NCI-H187 (cell line): ENCODE results near the gene ADAMTS2.

ENCODE experiments used
- DNase-seq, 2 experiments: peaks; one replicate each; lab custom pipeline; 2025; lab: John Stamatoyannopoulos, UW

Gene ADAMTS2

DNA sequence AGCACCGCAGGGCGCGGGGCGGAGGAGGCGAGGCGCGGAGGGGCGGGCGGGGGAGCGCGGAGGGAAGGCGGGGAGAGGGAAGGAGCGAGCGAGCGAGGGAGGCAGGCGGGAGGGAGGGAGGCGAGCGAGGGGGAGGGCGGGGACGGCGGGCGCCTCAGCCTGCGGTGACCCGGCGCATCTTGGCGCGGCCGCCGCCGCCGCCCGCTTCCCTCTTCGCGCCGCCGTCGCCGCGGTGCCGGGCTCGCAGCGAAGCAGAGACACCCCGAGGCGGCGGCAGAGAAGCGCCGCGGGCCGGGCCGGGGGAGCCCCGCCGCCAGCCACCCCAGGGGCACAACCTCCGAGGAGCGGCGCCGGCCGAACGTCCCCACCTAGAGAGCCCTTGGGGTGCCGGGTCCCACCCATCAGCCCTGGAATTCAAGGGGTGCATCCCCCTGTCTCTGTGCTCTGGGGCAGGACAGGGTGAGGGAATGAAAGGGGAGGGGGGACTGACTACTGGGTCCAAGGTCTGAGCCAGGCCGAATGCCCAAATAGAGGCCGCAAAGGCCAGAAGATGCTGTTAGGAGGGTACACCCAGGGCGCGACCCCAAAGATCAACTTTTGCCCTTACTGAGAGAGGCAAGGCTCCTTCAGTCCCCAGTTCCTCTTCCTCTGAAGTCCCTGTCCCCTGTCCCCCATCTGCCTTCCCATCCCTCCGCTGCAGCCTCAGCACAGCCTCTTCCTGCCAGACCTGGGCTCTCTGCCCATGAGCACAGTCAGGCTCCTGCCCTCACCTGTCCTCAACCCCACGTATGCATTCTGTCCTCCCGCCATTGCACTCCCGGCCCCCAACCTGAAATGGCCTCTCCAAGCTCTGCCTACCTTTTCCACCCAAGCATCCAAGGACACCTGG is at the start of gene ADAMTS2:
TSS of gene ADAMTS2 (minus strand) at position 29 of the 889 bp plus-strand sequence. CDS start 133 bp downstream, outside the sequence.
- no peak for DNase-seq

DNA sequence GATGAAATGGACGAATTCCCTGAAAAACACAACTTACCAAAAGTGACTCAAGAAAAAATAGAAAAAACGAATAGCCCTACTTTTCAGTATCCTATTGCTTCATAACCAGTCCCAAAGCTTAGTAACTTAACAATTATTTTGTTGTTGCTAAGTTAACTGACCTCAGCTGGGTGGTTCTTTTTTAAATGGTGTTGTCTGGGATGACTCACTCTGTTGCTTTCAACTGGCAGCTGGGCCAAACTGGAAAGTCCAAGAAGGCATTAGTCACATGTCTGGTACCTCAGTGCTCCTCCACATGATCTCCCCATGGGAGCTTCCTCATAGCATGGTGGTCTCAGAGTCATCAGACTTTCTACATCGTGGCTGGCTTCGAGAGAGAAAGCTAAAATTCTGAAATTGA is 47.8 kb upstream of the ADAMTS2 start:
- no peak for DNase-seq

DNA sequence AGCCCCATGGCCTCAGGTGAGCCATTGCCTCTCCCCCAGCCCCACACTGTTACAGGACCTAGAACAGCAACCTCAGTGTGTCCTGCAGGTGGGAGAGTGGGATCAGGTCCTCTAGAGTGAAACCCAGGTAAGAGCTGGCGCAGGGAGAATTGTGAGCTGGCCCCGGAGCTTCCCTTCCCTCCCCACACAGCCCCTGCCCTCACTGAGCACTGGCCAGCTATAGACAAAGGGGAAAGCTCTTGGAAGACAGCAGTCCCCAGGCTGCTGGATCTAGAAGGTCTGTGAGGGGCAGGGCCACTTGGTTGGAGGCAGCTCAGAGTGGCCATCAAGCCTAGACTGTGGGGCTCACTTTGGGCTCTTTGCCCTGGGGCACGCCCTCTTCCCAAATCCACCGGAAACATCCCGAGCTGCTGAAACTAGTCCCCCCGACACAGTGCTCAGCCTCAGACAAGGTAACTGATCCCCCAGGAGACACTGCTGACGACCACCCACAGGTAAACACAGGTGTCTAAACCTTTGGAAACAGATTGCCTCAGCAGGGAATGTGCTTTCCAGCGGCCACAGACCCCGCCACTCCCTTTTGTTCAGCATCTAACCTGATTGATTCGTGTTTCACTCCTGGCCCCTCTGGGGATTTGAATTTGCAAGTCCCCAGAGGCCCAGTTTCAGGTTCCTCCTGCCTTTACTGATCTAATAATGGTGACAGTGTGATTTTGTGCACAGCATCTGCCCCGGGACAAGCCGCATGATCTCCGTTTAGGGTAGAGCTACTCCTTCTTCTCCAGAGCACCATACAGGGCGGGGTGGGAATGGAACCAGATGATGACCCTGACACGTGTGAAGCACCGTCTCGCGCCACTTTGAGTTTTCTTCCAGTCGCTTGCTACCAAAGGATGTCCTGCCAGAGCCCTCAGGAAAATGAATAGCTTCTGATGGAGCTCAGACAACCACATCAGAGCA is 42.2 kb upstream of the ADAMTS2 start:
- DNase-seq, result no peak

DNA sequence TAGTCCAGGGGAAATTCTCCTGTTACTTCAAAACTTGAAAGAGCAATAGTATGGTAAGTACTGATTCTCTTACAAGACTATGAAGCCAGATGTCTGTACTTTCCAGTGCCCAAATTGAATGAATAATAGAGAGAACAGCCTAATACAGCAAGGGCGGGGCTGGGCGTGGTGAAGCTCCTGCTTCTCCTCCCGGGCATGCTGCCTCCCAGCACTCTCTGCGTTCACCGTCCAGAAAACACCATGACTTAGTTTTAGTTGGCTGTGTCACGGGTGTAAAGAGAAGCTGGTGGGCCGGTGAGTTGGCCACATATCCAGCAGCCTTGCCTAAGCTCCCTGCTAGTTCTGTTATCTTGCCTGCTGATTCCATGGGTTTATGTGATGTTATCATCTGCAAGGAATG is 40.7 kb upstream of the ADAMTS2 start:
- no peak for DNase-seq

DNA sequence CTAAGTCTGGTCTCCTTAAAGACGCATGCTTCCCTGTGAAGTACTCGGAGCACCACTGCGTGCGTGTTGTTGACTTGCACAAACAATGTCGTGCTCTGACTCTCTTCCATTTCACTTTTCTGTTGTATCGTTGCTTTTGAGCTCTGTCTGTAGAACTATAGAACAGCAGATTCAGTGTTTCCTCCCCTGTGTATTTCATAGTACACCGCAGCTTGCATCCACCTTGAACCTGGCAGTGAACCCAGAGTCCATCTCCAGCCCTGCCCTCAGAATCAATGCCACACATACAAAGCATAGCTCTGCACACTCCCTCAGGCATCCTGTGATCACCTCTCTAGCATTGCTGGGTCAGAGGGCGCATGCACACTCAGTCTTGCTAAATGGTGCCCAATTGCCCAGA is 37.2 kb upstream of the ADAMTS2 start:
- DNase-seq, result no peak

DNA sequence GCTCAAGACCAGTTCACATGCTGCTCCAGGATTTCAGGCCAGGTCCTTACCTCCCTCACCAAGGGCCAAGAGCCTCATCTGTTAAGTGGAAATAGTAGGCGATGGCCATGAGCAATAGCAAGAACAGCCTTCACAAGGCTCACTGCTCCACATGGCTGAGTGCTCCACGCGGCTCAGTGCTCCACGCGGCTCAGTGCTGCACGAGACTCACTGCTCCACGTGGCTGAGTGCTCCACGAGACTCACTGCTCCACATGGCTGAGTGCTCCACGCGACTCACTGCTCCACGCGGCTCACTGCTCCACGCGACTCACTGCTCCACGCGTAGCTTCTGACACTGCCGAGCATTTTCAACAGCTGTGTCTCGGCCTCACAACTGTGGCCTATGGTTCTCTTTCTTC is 36.4 kb upstream of the ADAMTS2 start:
- no peak for DNase-seq

DNA sequence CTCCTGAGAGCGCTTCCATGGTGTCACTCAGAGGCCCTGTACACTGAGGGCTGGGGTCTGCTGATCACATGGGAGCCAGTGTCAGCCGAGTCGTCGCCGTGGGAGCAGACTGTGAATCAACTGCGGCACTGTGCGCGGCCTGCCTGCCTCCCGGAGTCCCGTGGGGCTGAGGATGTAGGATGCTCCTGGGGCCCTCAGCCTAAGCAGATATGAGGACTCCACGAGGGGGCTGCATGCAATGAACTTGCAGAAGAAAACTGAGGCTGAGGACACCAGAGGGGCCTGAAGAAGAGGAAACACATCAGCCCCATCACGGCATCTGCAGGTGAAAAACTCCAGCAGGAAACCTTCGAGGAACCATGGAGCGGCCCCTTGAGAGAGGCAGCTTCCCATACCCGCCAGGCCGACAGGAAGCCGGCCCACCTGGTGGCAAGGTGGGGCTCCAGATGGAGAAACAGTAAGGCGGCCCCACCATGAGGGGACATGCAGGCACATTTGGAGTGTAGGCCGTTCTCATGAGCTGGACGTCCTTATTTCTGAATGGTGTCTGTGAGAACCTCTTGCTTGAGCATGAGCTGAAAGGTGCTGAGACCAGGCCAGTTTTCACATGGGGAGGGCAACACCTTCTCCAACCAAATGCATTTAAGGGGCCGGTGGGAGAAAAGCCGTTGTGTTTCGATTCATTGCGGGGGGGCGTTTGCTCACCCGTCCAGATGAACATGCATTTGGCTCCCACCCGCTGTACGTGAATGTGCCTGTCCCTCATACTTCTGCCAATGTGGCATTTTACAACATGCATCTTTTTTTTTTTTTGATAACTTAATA is 35.2 kb upstream of the ADAMTS2 start:
- no peak for DNase-seq

DNA sequence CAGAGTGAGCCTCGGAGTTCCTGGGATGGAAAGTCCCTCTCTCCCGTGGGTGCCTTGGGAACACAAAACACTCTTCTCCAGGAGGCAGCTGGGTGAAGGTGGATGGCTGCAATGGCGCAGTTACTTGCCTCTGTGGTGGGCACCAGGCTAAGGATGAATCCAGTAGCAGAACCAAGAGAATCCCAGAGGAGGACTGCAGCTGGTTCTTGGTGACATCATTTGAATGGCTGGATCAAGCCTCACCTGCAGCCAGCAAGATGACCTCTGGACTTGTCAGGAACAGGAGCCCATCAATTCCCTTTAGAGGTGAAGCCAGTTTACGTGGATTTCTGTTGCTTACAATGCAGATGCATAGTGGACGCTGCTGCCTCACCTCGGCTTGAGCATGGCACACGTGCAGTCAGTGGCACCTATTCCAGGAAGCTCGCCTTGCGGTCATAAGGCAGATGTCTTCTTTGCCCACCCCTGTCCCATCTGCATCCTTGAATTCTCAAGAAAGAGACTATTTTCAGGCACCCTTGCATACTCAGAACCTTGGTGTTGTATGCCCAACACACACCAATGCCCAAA is 34.1 kb upstream of the ADAMTS2 start:
- DNase-seq, result no peak

DNA sequence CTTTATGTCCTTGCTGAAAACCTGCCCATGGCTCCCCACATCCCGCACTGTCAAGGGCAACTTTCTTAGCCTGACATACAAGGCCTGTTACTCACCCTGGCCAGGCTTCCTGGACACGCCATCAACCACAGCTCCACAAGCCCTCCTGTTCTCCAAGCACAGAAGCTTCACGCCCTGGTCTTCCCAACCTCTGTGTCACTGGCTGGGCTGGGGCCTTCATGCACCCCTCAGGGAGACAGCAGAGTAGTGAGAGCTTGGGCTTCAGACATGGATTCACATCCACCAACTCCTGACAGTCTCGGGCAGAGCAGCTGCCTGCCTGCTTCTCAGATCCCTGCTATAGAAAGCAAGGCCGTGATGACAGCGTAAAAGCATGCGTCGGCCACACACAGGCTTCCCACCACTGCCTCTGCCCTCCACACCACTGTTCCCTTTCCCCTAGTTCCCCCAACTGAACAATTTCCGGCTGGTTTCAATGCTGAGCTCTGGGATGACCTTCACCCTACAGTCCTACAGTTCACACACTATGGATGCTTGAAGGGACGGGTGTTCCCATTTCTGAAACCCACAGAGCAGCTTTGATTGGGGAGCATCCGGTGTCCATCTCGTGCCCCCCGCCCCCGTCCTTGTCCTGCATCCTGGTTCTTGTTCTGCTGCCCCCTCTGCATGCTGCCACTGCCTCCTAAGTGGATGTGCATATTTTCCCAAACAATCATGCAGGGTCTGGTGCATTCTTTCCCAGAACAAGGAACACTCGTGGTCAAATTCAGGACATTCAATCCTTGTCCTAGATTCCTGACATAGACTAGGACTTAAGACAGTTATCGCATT is 33.4 kb upstream of the ADAMTS2 start:
- no peak for DNase-seq

DNA sequence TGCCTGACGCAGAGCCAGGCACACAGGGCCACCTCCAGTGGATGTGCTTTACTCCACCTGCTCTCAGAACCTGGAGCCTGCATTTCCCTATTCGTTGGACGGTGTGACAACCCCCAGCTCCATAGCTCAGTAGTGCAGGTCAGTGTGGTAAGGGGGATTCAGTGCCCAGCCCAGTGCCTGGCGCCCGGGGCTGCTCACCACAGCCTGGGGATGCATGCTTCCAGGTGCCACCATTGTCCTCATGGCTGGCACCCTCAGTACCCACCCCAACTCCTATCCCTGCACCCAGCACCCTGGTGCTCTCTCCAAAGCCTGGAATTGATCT is 32.8 kb upstream of the ADAMTS2 start:
- DNase-seq, result no peak

DNA sequence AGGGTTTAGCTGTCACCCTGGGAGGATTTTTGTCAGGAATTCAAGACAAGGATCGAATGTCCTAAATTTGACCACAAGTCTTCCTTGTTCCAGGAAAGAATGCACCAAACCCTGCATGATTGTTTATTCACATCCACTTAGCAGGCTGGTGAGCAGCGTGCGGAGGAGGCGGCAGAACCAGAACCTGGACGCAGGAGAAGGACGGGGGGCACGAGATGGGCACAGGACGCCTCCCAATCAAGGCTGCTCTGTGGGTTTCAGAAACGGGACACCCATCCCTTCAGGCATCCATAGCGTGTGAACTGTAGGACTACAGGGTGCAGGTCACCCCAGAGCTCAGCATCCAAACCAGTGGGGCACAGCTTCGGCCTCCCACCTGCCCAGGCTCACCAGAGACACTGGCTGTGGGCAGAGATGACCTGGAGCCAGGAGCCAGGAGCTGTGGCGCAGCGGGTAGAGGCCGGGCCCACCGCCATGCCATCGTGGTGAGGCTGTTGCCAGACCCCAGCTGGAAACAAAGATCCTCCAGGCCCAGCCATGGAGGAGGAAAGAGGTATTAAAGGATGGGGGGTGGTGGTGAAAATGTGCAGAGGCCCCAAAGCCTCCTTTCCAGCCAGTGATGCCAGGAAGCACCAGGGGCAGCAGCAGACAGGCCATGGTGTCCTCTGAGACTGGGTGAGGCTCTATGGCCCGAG is 32.3 kb upstream of the ADAMTS2 start:
- no peak for DNase-seq

DNA sequence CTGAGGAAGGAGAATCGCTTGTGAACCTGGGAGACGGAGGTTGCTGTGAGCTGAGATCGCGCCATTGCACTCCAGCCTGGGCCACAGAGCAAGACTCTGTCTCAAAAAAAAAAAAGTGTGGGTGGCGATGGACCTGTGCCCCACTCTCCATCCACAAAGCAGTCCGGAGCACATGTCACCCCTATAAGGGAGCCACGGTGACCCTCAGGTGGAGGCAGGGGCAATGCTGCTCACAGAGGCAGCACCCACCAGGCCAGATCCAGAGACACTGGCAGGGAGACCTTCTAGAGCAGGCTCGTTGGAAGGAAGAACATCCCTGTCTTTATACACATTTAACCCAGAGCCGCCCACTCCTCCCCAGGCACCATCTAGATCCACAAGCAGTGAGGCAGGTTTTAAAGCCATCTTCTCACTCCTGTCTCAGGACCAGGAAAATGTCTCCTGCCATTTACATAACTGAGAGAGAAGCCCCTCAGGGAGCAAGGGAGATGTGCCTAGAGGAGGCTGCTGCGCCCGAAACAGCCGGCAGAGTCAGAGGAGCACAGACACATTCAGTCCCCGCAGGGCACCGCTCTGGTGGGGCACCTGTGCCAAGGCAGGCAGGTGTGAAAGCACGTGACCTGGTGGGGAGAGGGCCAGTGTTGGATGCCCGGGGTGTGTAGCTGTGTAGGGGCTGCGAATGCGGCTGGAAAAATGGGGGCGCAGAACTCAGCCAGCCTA is 31.6 kb upstream of the ADAMTS2 start:
- DNase-seq, result no peak

DNA sequence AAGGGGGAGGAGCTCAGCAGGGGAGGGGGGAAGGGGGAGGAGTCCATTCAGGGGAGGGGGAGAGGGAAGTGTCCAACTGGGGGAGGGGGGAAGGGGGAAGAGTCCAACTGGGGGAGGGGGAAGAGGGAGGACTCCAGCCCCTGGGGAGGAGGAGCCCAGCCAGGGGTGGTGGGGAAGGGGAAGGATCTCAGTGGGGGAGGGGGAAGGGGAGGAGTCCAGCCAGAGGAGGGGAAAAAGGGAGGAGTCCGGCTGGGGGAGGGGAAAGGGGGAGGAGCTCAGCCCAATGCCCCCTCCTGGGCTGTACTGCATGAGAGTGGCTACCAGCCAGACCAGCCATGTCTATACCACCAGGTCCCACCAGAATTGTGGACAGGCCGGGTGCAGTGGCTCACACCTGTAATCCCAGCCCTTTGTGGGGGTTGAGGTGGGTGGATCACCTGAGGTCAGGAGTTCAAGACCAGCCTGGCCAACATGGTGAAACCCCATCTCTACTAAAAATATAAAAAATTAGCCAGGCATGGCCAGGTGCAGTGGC is 30.6 kb upstream of the ADAMTS2 start:
- no peak for DNase-seq

DNA sequence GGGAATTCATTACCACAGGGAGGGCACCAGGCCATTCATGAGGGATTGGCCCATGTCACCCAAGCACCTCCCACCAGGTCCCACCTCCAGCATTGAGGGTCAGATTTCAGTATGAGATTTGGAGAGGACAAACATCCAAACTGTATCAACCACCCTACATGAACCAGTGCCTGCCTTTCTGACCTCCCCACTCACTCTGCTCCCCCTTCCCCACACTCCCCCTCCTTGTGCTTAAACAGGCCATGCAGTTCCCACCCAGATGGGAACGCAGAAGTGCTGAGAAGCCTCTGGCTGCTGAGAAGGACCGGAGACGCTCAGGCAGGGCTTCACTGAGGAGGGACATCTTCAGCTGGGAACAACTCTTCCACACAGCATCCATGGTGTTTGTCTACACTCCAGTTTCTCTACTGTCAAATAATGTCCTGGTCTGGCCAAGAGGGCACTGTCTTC is 30.0 kb upstream of the ADAMTS2 start:
- DNase-seq, result no peak

DNA sequence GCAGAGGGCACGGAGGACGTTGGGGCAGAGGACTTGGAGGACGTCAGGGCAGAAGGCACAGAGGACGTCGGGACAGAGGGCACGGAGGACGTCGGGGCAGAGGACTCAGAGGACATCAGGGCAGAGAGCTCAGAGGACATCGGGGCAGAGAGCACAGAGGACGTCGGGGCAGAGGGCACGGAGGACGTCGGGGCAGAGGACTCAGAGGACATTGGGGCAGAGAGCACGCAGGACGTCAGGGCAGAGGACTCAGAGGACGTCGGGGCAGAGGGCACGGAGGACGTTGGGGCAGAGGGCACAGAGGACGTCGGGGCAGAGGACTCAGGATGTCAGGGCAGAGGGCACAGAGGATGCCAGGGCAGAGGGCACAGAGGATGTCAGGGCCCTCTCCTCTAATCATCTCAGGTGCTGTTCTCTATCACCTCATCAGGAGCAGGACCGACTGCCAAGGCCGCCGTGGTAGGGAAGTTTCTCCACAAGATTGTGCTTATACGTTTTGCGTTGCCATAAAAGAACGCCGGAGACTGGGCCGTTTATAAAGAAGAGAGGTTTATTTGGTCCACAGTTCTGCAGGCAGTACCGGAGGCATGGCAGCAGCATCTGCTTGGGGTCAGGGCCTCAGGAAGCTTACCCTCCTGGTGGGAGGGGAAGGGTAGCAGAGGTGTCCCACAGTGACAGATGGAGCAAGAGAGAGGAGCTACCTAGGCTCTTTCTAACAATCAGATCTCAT is 29.4 kb upstream of the ADAMTS2 start:
- DNase-seq, result no peak

DNA sequence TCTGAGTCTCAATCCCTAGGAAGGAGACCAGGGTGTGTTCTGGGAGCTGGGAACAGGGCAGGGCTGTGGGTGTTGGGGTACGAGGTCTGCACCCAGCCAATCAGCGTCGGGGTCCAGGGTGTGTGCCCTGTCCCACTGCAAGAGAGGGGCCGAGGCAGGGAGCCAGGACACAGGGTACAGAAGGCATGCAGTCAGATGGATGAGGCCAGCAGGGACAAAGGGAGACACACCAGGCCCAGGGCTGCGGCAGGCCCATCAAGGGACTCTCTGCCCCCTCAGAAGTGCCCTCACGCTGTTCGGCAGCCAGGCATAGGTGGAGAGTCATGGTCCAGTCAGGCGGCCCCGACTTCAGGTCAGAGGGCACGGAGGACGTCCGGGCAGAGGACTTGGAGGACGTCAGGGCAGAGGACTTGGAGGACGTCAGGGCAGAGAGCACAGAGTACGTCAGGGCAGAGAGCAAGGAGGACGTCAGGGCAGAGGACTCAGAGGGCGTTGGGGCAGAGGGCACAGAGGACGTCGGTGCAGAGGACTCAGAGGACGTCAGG is 28.8 kb upstream of the ADAMTS2 start:
- no peak for DNase-seq

DNA sequence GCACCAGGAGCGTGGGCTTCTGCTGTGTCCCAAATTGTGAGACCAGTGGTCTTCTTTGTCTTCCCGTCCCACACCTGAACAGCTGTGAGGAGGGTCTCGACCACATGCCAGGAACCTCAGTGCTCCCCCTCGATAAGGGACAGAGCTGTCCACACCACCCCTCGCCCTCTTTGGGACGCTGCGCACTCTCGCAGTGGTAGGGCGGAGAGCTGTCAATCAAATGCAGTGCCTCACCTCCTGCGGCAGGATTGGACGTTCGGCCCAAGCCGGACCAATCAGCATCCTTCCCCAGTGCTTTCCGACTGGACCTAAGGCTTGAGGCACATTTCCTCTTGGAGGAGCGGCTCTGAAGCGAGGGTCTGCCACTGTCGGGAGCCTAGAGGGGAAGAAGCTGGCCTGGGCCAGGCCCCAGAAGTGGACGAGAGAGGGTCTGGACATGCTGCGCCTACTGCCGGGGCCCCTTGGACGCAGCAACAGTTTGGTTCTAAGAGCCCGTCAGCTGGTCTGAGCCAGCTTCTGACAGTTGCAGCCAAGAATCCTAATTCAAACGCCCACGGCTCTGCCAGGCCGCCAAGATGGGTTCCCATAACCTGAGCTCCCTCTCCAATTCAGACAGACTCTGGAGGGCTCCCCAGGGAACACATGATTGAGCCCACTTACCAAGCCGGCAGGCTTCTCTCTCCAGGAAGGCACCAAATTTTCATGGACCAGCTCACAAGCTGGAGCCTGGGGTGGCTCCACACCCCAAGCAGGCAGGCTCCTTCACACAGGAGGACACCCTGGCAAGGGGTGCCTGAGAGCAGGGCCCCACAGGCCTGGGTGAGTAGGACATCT is 28.1 kb upstream of the ADAMTS2 start:
- no peak for DNase-seq
